GM19240 (cell line): ENCODE measurements around the gene SLFN14.
"Not testable (repeated sequence)": the region's sequence is repeated elsewhere in the genome, so short reads cannot be mapped to it uniquely, and the experiment has no call there.

Experiments used
- DNase-seq: peaks from one replicate; pipeline ENCODE4 v3.0.0; 2011; ENCODE audit warnings: low spot score; ENCODE audit not compliant: insufficient read length

SLFN14 gene

DNA sequence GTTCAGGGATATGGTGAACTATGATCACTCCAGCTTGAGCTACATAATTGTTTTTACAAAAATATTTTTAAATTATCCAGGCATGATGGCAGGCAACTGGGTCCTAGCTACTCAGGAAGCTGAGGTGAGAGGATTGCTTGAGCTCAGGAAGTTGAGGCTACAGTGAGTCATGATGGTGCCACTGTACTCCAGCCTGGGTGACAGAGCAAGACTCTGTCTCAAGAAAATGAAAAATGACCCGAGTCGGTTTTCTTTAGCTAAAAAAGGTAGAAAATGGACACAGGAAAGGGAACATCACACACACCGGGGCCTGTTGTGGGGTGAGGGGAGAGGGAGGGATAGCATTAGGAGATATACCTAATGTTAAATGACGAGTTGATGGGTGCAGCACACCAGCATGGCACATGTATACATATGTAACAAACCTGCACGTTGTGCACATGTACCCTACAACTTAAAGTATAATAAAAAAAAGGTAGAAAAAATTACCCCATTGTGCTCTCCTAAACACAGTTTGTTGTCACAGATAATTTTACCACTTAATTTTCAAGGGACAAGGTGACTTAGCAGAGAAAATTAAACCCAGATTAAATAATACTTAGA is 38.9 kb downstream of the SLFN14 start:
- DNase-seq, result not testable (repeated sequence)

DNA sequence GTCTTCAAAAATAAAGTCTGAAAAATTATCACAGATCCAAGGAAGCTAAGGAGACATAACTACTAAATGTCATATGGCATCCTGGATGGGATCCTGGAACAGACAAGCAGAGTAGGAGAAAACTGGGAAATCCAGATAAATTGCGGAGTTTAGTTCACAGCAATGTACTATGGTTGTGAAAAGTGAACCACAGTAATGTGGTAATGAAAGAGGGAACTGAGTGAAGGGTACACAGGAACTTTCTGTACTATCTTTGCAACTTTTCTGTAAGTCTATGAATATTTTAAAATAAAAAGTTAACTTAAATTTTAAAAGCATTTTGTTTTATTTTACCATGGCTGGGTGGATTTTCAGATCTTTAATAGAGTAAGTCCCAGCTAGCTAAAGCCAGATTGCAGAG is 39.5 kb downstream of the SLFN14 start:
- no peak for DNase-seq

DNA sequence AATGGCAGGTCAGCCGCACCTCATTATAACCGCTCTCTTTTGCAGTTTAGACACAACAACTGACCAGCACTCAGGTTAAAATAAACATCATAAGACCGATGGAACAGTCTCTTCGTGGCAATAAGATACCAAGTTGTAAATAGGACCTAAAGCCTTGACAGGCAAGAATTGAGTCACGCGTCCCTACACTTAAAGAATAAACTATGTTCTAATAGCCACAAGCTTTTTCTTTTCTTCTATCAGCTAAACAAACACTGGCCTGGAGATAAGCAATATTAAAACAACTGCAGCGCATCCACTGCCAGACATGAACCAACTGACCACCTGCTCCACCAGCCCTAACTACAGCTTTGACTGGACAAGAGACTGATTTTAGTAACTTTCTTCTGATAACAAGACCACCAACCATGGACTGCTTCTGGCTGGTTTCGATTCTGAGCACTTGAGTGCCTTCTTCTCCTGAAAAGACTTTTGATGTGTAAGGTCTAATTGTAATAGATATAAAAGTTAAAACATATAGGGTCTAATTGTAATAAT is 40.6 kb downstream of the SLFN14 start:
- DNase-seq, result no peak

DNA sequence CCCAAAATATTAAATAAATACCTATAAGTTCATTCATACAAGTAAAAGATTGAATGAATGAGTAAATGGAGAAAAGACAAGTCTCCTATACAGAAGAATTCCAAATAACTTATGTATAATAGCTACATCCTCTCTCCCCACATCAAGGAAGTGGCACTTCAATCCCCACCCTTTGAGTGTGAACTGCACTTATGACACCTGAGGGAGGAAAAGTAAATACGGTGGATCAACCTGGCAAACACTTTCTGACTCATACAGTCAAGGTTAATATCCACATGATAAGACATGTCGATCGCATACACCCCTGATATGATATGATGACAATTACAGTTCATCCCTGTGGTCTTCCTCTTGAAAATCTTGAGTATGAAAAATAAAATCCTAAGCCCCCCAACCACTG is 41.2 kb downstream of the SLFN14 start:
- no peak for DNase-seq

DNA sequence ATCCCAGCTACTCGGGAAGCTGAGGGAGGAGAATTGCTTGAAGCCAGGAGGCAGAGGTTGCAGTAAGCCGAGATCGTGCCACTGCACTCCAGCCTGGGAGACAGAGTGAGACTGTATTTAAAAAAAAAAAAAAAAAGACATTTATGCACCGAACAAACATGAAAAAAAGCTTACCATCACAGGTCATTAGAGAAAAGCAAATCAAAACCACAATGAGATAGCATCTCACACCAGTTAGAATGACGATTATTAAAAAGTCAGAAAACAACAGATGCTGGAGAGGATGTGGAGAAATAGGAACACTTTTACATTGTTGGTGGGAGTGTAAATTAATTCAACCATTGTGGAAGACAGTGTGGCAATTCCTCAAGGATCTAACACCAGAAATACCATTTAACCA is 42.2 kb downstream of the SLFN14 start:
- DNase-seq, result not testable (repeated sequence)

DNA sequence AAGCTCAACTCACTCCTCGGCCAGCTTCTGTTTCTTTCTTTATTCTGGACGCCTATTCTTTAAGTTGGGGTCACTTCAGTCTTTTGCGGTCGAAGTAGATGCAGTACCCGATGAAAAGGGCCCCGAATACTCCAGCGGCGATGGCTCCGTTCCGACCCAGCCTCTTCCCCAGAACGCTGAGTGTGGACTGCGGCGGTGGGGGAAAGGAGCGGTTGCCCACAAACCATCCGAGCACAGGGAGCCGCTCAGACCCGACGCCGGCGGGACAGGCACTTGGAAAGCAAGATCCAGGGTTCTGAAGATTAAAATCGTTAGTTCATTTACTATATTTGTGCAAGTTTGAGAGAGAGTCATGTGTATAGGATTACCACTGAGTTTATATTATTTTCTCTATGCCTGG is 45.6 kb downstream of the SLFN14 start:
- no peak for DNase-seq

DNA sequence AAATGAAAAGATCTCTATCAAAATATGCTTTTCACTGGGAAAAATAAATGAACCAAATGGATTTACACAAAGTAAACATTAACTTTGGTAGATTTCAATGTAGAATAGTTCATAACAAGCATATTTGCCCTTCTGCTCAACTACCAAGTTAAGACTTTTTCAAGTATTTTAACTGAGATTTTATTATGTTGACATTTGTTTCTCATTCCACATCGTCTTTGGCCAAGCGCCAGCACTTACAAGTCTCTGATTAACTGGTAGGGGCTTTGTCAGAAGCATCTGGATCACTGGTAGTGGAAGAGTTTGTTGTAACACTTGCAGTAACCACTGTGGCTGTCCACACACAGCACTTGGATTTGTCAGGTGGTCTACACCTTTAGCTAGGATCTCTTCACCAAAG is 46.1 kb downstream of the SLFN14 start:
- no peak for DNase-seq
